Omental fat pad (tissue), 4 donors: ENCODE data around the gene MYBPC3. TPM values are rescaled to one million over a fixed set of nuclear protein-coding genes. Genes with fewer than 3 reads are reported as not detected.
"Not testable (repeated sequence)": the region's sequence is repeated elsewhere in the genome, so short reads cannot be mapped to it uniquely, and the experiment has no call there.

Source experiments
- ATAC-seq: fragments of 150-250 bp; one replicate; pipeline ENCODE4 v1.9.1; 2016; ENCODE audit warnings: mild to moderate bottlenecking, moderate library complexity; ENCODE audit not compliant: low FRiP score
- DNase-seq: peaks from one replicate; pipeline ENCODE4 v3.0.0-alpha.2; 2019; ENCODE audit warnings: low spot score
- total RNA-seq, 4 donors: library from RNA; depleted of rRNA; stranded (reverse); fragments of >200 nt; gene quantifications; one replicate each; pipeline ENCODE4 v1.1.0, GENCODE V29; 2016
- TF ChIP-seq, protein P1 (sequence below), 3 donors: fragments of 450-650 bp; IDR thresholded peaks; one replicate each; pipeline ENCODE4 v1.5.1; 2016 to 2017; ENCODE audit warnings: antibody characterized with exemption in 3 of 3, mild to moderate bottlenecking in 3 of 3, moderate library complexity in 2 of 3

The MYBPC3 gene
- total RNA-seq, 4 donors from 2014 or later: 0.19 to 0.79 (median 0.21) TPM

DNA sequence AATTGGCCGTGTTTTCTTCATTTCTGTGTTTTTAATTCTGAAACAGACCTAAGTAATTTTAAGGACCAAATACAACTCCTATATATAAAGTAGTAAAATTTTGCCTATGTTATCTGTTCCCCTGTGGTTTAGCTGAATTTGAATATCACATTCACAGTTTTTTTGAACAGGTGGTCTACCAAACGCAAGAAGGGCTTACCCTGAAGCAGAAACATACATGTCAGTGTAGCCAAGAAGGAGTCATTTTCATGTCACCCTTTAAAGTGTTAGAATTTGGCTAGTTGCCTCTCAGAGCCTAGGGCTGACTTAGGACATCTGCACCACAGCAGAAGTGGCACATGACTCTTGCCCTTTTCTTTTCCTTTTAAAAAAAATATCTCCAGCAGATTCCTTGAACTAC lies 34.3 kb downstream of the MYBPC3 start:
- no peak for ATAC-seq
- no peak for DNase-seq
- TF ChIP-seq, protein P1, sequence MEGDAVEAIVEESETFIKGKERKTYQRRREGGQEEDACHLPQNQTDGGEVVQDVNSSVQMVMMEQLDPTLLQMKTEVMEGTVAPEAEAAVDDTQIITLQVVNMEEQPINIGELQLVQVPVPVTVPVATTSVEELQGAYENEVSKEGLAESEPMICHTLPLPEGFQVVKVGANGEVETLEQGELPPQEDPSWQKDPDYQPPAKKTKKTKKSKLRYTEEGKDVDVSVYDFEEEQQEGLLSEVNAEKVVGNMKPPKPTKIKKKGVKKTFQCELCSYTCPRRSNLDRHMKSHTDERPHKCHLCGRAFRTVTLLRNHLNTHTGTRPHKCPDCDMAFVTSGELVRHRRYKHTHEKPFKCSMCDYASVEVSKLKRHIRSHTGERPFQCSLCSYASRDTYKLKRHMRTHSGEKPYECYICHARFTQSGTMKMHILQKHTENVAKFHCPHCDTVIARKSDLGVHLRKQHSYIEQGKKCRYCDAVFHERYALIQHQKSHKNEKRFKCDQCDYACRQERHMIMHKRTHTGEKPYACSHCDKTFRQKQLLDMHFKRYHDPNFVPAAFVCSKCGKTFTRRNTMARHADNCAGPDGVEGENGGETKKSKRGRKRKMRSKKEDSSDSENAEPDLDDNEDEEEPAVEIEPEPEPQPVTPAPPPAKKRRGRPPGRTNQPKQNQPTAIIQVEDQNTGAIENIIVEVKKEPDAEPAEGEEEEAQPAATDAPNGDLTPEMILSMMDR (IDR thresholded peaks at IDR 0.05): no peak

DNA sequence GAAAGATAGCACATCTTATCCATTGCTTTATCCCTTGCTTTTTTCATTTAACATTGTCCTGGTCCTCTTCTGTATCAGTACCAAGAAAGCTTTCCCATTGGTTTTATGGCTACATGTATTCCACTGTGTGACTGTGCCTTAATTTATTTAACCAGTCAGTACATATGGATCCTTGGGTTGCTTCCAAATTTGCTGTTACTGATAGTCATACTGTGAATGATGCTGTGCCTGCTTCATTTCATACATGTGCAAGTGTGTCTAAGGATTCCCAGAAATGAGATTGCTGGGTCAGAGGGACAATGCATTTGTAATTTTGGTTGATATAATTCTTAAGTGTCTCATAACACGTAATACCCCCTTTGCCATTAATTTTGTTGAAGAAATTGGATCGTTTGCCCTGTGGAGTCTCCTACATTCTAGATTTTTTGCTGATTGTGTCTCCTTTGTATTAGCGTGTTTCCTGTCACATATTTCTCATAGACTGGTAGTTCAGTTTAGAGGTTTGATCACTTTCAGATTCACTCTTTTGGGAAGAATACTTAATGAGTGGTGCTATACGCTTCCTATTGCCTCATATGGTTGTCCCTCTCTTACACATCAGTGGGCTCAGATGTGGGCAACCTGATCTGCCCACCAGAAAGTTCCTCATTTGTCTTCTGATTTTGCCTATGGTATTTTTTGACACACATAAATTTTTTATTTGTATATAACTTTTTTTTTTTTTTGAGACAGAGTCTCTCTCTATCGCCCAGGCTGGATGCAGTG lies 35.3 kb downstream of the MYBPC3 start:
- TF ChIP-seq, protein P1 (IDR thresholded peaks at IDR 0.05): no peak
- DNase-seq: no peak
- ATAC-seq: no peak

DNA sequence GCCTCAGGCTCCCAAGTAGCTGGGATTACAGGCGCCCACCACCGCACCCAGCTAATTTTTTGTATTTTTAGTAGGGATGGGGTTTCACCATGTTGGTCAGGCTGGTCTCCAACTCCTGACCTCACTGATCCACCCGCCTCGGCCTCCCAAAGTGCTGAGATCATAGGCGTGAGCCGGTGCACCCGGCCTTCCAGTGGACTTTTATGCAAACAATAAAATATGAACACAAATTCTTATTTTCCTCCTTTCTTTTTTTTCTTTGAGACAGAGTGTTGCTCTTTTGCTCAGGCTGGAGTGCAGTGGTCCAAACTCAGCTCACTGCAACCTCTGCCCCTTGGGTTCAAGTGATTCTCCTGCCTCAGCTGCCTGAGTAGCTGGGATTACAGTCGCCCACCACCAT lies 36.0 kb downstream of the MYBPC3 start:
- DNase-seq, ATAC-seq: not testable (repeated sequence)

DNA sequence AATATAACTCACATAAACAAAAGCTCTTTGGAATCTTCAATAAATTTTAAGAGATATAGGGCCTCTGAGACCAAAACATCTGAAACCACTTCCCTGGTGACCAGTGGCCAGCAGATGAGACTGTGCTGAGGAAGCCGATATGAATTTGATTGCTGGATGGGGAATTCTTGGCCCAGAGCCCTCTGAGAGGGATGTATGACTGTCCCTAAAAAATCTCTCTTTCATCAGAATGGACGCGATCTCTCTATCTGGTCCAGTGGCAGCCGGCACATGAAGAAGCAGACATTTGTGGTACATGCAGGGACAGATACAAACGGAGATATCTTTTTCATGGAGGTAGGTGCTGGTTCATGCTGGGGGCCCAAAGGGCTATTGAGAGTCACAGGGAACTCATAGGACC lies 37.5 kb downstream of the MYBPC3 start:
- DNase-seq (no peak), ATAC-seq (no peak)
- TF ChIP-seq, protein P1 (IDR thresholded peaks at IDR 0.05): no peak

GRCh38 chr11:47308050-47308823 lies 44.3 kb downstream of the MYBPC3 start:
- DNase-seq (no peak), ATAC-seq (no peak)
- TF ChIP-seq, protein P1 (IDR thresholded peaks at IDR 0.05): no peak

DNA sequence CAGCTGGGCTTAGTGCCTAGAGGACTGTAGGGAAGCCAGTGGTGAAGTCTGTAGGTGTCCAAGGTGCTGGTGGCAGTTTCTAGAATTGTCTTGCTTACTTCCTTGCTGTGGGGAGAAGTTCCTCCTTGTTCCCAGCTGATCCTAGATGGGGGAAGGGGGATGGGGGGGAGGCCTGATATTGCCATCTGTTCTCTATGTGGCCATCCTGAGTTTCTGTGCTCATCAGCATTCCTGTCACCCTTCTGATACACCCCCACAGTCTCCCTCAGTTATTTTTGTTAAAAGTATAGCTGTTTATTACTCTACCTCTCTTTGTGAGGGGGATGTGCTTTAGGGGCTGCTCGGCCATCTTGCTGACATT lies 46.0 kb downstream of the MYBPC3 start:
- TF ChIP-seq, protein P1 (IDR thresholded peaks at IDR 0.05): no peak
- no peak for DNase-seq
- ATAC-seq: no peak

GRCh38 chr11:47305734-47306483 lies 46.6 kb downstream of the MYBPC3 start:
- no peak for DNase-seq
- TF ChIP-seq, protein P1 (IDR thresholded peaks at IDR 0.05): no peak
- ATAC-seq: no peak
